SK-N-SH (cell line): ENCODE measurements around the gene BAHCC1. TPM values are rescaled to one million over a fixed set of nuclear protein-coding genes. Genes with fewer than 3 reads are reported as not detected.

Experiments
- CTCF ChIA-PET: fragments of 300-600, 350-600 bp; formaldehyde crosslinking; extraction: SDS; loops from one replicate; lab custom pipeline; 2021; lab: Yijun Ruan, JAX
- POLR2A ChIA-PET: fragments of 350-600 bp; sonication (Branson Sonifier 250); formaldehyde crosslinking; extraction: SDS; loops from one replicate; lab custom pipeline; 2020; ENCODE audit warnings: antibody characterized with exemption, inconsistent platforms; lab: Yijun Ruan, JAX
- DNase-seq: peaks from one replicate; pipeline ENCODE4 v3.0.0; 2012
- H2AFZ ChIP-seq: fragments of 200-600 bp; sonication (generic); 2 replicates; pipeline ENCODE4 v1.8.1; 2016; ENCODE audit warnings: antibody characterized with exemption, mild to moderate bottlenecking, low read depth
- H3F3A ChIP-seq: fragments of 200-600 bp; sonication (generic); replicated peaks from 2 replicates; pipeline ENCODE3; 2016; ENCODE audit warnings: antibody characterized with exemption, mild to moderate bottlenecking; ENCODE audit not compliant: insufficient read depth
- H3K27ac ChIP-seq, 2 experiments: fragments of 200-500 bp in 1 of 2; fragments of 200-600 bp in 1 of 2; sonication (Bioruptor generic) in 1 of 2; sonication (generic), shearing (Covaris generic) in 1 of 2; 2 replicates each; pipeline versions ENCODE4 v1.5.1 to v1.6.1; 2014 to 2016; ENCODE audit warnings: low read depth in 2 of 2, inconsistent platforms in 1 of 2, low read length in 1 of 2, mild to moderate bottlenecking in 1 of 2, mixed read lengths in 1 of 2
- H3K27me3 ChIP-seq: fragments of 200-600 bp; sonication (generic), shearing (Covaris generic); 2 replicates; pipeline ENCODE4 v1.6.1; 2016; ENCODE audit warnings: mixed run types; ENCODE audit not compliant: insufficient read depth
- H3K36me3 ChIP-seq, 2 experiments: fragments of 200-500 bp in 1 of 2; fragments of 200-600 bp in 1 of 2; sonication (Bioruptor generic) in 1 of 2; sonication (generic) in 1 of 2; replicated peaks in 1 of 2; 2 replicates each; pipeline versions ENCODE3 to v1.5.1; 2014 to 2016; ENCODE audit warnings: low read length in 1 of 2, mild to moderate bottlenecking in 1 of 2; ENCODE audit not compliant: insufficient read depth in 2 of 2, control insufficient read depth in 1 of 2
- H3K4me1 ChIP-seq, 2 experiments: fragments of 200-500 bp in 1 of 2; fragments of 200-600 bp in 1 of 2; sonication (Bioruptor generic) in 1 of 2; sonication (generic), shearing (Covaris generic) in 1 of 2; 2 replicates each; pipeline versions ENCODE4 v1.5.1 to v1.6.1; 2014 to 2016; ENCODE audit warnings: low read depth in 1 of 2, low read length in 1 of 2, mixed run types in 1 of 2; ENCODE audit not compliant: insufficient read depth in 2 of 2, control insufficient read depth in 1 of 2
- H3K4me2 ChIP-seq: fragments of 200-600 bp; sonication (generic), shearing (Covaris generic); 2 replicates; pipeline ENCODE4 v1.6.1; 2017; ENCODE audit warnings: mixed run types
- H3K4me3 ChIP-seq, 2 experiments: fragments of 200-500 bp in 1 of 2; fragments of 200-600 bp in 1 of 2; sonication (Bioruptor generic) in 1 of 2; sonication (generic), shearing (Covaris generic) in 1 of 2; 2 replicates each; pipeline versions ENCODE4 v1.5.1 to v1.8.1; 2014 to 2016; ENCODE audit warnings: low read depth in 2 of 2, inconsistent platforms in 1 of 2, low read length in 1 of 2, mild to moderate bottlenecking in 1 of 2, mixed read lengths in 1 of 2, moderate library complexity in 1 of 2
- H3K79me2 ChIP-seq: fragments of 200-600 bp; sonication (generic); 2 replicates; pipeline ENCODE4 v1.8.1; 2017; ENCODE audit warnings: mild to moderate bottlenecking; ENCODE audit not compliant: insufficient read depth
- H3K9ac ChIP-seq: fragments of 200-600 bp; sonication (generic); 2 replicates; pipeline ENCODE4 v1.6.1; 2017; ENCODE audit warnings: mixed run types
- H3K9me2 ChIP-seq: fragments of 200-600 bp; sonication (generic); 2 replicates; pipeline ENCODE4 v1.6.1; 2017; ENCODE audit warnings: mixed run types
- H3K9me3 ChIP-seq: fragments of 200-600 bp; sonication (generic); 2 replicates; pipeline ENCODE4 v1.6.1; 2017; ENCODE audit warnings: mixed run types, mild to moderate bottlenecking, moderate library complexity
- H4K20me1 ChIP-seq: fragments of 200-600 bp; sonication (generic); 2 replicates; pipeline ENCODE4 v1.6.1; 2017; ENCODE audit warnings: mild to moderate bottlenecking, mixed run types; ENCODE audit not compliant: insufficient read depth
- FOXJ3 ChIP-seq: sonication (generic); formaldehyde crosslinking; IDR thresholded peaks from 2 replicates; pipeline ENCODE4 v1.5.1; 2020; ENCODE audit warnings: mild to moderate bottlenecking, missing genetic modification reagents
- FOXM1 ChIP-seq: IDR thresholded peaks from 2 replicates; pipeline ENCODE4 v1.4.0; 2012; ENCODE audit warnings: low read depth, mild to moderate bottlenecking
- GABPA ChIP-seq: IDR thresholded peaks from 2 replicates; pipeline ENCODE4 v1.4.0; 2012; ENCODE audit warnings: low read depth, mild to moderate bottlenecking
- GATA2 ChIP-seq: sonication (generic); formaldehyde crosslinking; IDR thresholded peaks from 2 replicates; pipeline ENCODE4 v1.5.0; 2020; ENCODE audit warnings: mild to moderate bottlenecking, missing genetic modification reagents
- NFIC ChIP-seq: IDR thresholded peaks from 2 replicates; pipeline ENCODE4 v1.4.0; 2012; ENCODE audit warnings: borderline replicate concordance
- NRF1 ChIP-seq: IDR thresholded peaks from 2 replicates; pipeline ENCODE4 v1.6.1; 2012; ENCODE audit warnings: low read depth, mild to moderate bottlenecking, low read length
- POLR2AphosphoS5 ChIP-seq: IDR thresholded peaks from 2 replicates; pipeline ENCODE4 v1.6.1; 2012; ENCODE audit warnings: low read depth, low read length
- RCOR1 ChIP-seq: fragments of 150-350 bp; IDR thresholded peaks from 2 replicates; pipeline ENCODE4 v1.6.1; 2017; ENCODE audit warnings: antibody characterized with exemption, low read length
- RFX5 ChIP-seq: IDR thresholded peaks from 2 replicates; pipeline ENCODE4 v1.6.1; 2012; ENCODE audit warnings: mild to moderate bottlenecking, improper control_type of control experiment, low read length
- RXRA ChIP-seq: IDR thresholded peaks from 2 replicates; pipeline ENCODE4 v1.4.0; 2012; ENCODE audit warnings: low read depth, mild to moderate bottlenecking, borderline replicate concordance
- SIN3A ChIP-seq: IDR thresholded peaks from 2 replicates; pipeline ENCODE4 v1.6.1; 2012; ENCODE audit warnings: low read depth, mild to moderate bottlenecking, low read length, moderate library complexity, borderline replicate concordance
- SMC3 ChIP-seq: IDR thresholded peaks from 2 replicates; pipeline ENCODE4 v1.6.1; 2012; ENCODE audit warnings: low read depth, low read length, improper control_type of control experiment
- TAF1 ChIP-seq: IDR thresholded peaks from 2 replicates; pipeline ENCODE4 v1.6.1; 2012; ENCODE audit warnings: low read depth, mild to moderate bottlenecking, low read length, moderate library complexity, borderline replicate concordance
- WGBS: methylation state at CpG from one replicate; pipeline ENCODE4 v1.1.6; 2017; ENCODE audit warnings: low lambda C conversion rate; 5-methylcytosine and 5-hydroxymethylcytosine counted together
- polyA plus RNA-seq, 3 experiments: library from polyadenylated mRNA; depleted of rRNA; stranded (reverse); fragments of >200 nt; gene quantifications; 2 replicates each; pipeline ENCODE4 v1.2.3, GENCODE V29; 2012
- TF ChIP-seq, protein P1 (sequence below): fragments of 200-600 bp; sonication (generic); IDR thresholded peaks from 2 replicates; pipeline ENCODE4 v1.6.1; 2017; ENCODE audit warnings: antibody characterized with exemption, mild to moderate bottlenecking, moderate library complexity
- TF ChIP-seq, protein P2 (sequence below): IDR thresholded peaks from 2 replicates; pipeline ENCODE4 v1.4.0; 2012; ENCODE audit warnings: low read depth, borderline replicate concordance
- TF ChIP-seq, protein P3 (sequence below): IDR thresholded peaks from 2 replicates; pipeline ENCODE4 v1.6.1; 2012; ENCODE audit warnings: mild to moderate bottlenecking, low read depth, low read length, moderate library complexity
- TF ChIP-seq, protein P4 (sequence below): IDR thresholded peaks from 2 replicates; pipeline ENCODE4 v1.4.0; 2012; ENCODE audit warnings: low read depth, borderline replicate concordance
- TF ChIP-seq, protein P5 (sequence below): fragments of 150-350 bp; IDR thresholded peaks from 2 replicates; pipeline ENCODE4 v1.6.1; 2017; ENCODE audit warnings: antibody characterized with exemption, low read length, low read depth, borderline replicate concordance
- TF ChIP-seq, protein P6 (sequence below): fragments of 150-350 bp; IDR thresholded peaks from 2 replicates; pipeline ENCODE4 v1.6.1; 2016; ENCODE audit warnings: mild to moderate bottlenecking, low read depth, low read length
- TF ChIP-seq, protein P7 (sequence below): IDR thresholded peaks from 2 replicates; pipeline ENCODE4 v1.4.0; 2012; ENCODE audit warnings: low read depth

Gene BAHCC1
- polyA plus RNA-seq, 1 of the 3 experiments (the other 2 are of a cell fraction), result 6.4 TPM

DNA sequence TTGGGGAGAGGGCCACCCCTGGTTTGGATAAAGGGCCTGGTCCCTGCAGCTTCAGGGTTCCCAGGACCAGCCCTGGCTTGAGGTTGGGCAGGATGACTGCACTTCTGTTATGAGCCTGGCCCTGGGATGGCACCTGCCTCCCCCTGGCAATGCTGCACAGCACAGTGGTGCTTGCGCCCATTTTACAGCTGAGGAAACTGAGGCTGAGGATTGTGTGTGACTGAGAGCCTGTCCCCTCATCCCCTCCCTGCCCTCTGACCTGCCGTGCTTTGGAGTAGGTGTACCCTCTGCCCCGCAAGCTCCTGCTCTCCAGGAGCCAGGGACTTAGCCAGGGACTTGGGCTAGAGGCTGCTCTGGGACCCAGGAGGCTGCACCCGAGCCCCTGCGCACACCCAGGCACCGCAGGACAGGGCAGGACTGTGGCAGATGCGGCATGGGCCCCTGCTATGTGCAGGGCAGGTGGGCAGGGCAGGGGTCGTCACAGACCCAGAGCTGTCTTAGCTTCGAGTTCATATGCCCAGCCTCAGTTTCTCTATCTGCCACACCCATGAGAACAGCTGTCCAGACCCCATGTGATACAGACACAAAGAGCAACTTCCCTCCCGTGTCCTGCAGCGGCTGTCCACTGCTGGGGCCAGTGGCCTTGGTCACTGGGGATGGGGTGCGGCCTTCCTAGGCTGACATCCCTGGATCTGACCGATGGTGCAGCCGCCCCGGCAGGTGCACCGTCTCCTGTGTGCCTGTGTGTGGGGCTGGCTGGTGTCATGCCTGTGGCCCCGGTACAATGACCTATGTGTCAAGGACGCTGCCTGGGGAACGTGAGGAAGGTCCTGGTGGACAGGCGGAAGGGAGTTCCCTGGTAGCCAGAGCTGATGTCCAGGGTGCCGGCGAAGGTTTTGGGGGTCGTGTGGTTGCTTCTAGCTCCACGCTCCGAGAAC is 36.6 kb downstream of the BAHCC1 start:
- CTCF ChIA-PET, result interaction anchor here (0.9 to 7.2 kb wide), 12 partner anchors 8 to 169 kb away, joined by 3 to 104 read pairs (median 30); partner anchors contain the start of gene BAHCC1
- H3F3A ChIP-seq, result peaks cover 4% of the 10 kb centered on the region
- H3K4me3 ChIP-seq, result no peak overlapping the region
- no peaks in the 10 kb centered on the region for H3K9me2 ChIP-seq
- peaks cover 21 to 64% of the 10 kb centered on the region in 2 experiments; a peak in 3 of 4 replicates for H3K4me1 ChIP-seq
- TF ChIP-seq NFIC (no peak), FOXM1 (no peak), GABPA (no peak), TAF1 (no peak), RXRA (no peak), NRF1 (no peak), SIN3A (no peak), POLR2AphosphoS5 (no peak), SMC3 (no peak), RCOR1 (no peak), GATA2 (no peak), FOXJ3 (CRISPR knock-in tag) (no peak), RFX5 (no peak)
- TF ChIP-seq, protein P1, sequence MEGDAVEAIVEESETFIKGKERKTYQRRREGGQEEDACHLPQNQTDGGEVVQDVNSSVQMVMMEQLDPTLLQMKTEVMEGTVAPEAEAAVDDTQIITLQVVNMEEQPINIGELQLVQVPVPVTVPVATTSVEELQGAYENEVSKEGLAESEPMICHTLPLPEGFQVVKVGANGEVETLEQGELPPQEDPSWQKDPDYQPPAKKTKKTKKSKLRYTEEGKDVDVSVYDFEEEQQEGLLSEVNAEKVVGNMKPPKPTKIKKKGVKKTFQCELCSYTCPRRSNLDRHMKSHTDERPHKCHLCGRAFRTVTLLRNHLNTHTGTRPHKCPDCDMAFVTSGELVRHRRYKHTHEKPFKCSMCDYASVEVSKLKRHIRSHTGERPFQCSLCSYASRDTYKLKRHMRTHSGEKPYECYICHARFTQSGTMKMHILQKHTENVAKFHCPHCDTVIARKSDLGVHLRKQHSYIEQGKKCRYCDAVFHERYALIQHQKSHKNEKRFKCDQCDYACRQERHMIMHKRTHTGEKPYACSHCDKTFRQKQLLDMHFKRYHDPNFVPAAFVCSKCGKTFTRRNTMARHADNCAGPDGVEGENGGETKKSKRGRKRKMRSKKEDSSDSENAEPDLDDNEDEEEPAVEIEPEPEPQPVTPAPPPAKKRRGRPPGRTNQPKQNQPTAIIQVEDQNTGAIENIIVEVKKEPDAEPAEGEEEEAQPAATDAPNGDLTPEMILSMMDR, result no peak
- TF ChIP-seq, protein P2, sequence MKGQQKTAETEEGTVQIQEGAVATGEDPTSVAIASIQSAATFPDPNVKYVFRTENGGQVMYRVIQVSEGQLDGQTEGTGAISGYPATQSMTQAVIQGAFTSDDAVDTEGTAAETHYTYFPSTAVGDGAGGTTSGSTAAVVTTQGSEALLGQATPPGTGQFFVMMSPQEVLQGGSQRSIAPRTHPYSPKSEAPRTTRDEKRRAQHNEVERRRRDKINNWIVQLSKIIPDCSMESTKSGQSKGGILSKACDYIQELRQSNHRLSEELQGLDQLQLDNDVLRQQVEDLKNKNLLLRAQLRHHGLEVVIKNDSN, result no peak
- TF ChIP-seq, protein P3, sequence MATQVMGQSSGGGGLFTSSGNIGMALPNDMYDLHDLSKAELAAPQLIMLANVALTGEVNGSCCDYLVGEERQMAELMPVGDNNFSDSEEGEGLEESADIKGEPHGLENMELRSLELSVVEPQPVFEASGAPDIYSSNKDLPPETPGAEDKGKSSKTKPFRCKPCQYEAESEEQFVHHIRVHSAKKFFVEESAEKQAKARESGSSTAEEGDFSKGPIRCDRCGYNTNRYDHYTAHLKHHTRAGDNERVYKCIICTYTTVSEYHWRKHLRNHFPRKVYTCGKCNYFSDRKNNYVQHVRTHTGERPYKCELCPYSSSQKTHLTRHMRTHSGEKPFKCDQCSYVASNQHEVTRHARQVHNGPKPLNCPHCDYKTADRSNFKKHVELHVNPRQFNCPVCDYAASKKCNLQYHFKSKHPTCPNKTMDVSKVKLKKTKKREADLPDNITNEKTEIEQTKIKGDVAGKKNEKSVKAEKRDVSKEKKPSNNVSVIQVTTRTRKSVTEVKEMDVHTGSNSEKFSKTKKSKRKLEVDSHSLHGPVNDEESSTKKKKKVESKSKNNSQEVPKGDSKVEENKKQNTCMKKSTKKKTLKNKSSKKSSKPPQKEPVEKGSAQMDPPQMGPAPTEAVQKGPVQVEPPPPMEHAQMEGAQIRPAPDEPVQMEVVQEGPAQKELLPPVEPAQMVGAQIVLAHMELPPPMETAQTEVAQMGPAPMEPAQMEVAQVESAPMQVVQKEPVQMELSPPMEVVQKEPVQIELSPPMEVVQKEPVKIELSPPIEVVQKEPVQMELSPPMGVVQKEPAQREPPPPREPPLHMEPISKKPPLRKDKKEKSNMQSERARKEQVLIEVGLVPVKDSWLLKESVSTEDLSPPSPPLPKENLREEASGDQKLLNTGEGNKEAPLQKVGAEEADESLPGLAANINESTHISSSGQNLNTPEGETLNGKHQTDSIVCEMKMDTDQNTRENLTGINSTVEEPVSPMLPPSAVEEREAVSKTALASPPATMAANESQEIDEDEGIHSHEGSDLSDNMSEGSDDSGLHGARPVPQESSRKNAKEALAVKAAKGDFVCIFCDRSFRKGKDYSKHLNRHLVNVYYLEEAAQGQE, result no peak
- TF ChIP-seq, protein P4, sequence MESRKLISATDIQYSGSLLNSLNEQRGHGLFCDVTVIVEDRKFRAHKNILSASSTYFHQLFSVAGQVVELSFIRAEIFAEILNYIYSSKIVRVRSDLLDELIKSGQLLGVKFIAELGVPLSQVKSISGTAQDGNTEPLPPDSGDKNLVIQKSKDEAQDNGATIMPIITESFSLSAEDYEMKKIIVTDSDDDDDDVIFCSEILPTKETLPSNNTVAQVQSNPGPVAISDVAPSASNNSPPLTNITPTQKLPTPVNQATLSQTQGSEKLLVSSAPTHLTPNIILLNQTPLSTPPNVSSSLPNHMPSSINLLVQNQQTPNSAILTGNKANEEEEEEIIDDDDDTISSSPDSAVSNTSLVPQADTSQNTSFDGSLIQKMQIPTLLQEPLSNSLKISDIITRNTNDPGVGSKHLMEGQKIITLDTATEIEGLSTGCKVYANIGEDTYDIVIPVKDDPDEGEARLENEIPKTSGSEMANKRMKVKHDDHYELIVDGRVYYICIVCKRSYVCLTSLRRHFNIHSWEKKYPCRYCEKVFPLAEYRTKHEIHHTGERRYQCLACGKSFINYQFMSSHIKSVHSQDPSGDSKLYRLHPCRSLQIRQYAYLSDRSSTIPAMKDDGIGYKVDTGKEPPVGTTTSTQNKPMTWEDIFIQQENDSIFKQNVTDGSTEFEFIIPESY, result no peak
- TF ChIP-seq, protein P5, sequence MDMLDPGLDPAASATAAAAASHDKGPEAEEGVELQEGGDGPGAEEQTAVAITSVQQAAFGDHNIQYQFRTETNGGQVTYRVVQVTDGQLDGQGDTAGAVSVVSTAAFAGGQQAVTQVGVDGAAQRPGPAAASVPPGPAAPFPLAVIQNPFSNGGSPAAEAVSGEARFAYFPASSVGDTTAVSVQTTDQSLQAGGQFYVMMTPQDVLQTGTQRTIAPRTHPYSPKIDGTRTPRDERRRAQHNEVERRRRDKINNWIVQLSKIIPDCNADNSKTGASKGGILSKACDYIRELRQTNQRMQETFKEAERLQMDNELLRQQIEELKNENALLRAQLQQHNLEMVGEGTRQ, result no peak
- TF ChIP-seq, protein P6, sequence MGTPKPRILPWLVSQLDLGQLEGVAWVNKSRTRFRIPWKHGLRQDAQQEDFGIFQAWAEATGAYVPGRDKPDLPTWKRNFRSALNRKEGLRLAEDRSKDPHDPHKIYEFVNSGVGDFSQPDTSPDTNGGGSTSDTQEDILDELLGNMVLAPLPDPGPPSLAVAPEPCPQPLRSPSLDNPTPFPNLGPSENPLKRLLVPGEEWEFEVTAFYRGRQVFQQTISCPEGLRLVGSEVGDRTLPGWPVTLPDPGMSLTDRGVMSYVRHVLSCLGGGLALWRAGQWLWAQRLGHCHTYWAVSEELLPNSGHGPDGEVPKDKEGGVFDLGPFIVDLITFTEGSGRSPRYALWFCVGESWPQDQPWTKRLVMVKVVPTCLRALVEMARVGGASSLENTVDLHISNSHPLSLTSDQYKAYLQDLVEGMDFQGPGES, result no peak
- TF ChIP-seq, protein P7, sequence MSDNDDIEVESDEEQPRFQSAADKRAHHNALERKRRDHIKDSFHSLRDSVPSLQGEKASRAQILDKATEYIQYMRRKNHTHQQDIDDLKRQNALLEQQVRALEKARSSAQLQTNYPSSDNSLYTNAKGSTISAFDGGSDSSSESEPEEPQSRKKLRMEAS, result no peak
- H4K20me1 ChIP-seq, result peaks cover 45% of the 10 kb centered on the region
- H3K4me2 ChIP-seq, result no peak overlapping the region
- no peak overlapping the region for H2AFZ ChIP-seq
- H3K36me3 ChIP-seq, result no peaks in the 10 kb centered on the region
- no peak overlapping the region for H3K27ac ChIP-seq
- no peaks in the 10 kb centered on the region for H3K27me3 ChIP-seq
- WGBS, result 92% methylated on average over 21 of the region's 25 CpGs
- POLR2A ChIA-PET, result no interaction called here
- H3K79me2 ChIP-seq, result no peaks in the 10 kb centered on the region
- DNase-seq, result no peak
- no peak overlapping the region for H3K9ac ChIP-seq
- H3K9me3 ChIP-seq, result no peaks in the 10 kb centered on the region
